ENCODE data around the gene RAPGEF5. TPM values are rescaled to one million over a fixed set of nuclear protein-coding genes. Genes with fewer than 3 reads are reported as not detected.

Gene RAPGEF5
- total RNA-seq, 1 donor from 2014 or later = 29.7 TPM

GRCh38 chr7:22234227-22234626, 122.7 kb downstream of the RAPGEF5 start:
- Histone ChIP-seq H3K9ac (ENCODE audit: low read depth in 1 of 3, low read length in 3 of 3) (no peak overlapping the region), H3K27ac (ENCODE audit: low read depth, low read length) (no peak overlapping the region), H3K9me3 (ENCODE audit: control insufficient read depth in 3 of 3, low read length in 3 of 3) (no peaks in the 10 kb centered on the region), H3K27me3 (ENCODE audit: control insufficient read depth in 3 of 3, insufficient read depth in 3 of 3, low read length in 3 of 3) (no peaks in the 10 kb centered on the region), H3K4me1 (ENCODE audit: control insufficient read depth in 3 of 3, insufficient read depth in 3 of 3, low read length in 3 of 3) (no peaks in the 10 kb centered on the region), H3K4me3 (ENCODE audit: low read length in 3 of 3) (no peak overlapping the region), H3K36me3 (ENCODE audit: control insufficient read depth in 3 of 3, insufficient read depth in 3 of 3, low read length in 3 of 3) (no peaks in the 10 kb centered on the region)

- Histone ChIP-seq H3K4me1 (ENCODE audit: control insufficient read depth in 3 of 3, insufficient read depth in 3 of 3, low read length in 3 of 3) (no peaks in the 10 kb centered on the region), H3K27ac (ENCODE audit: low read depth, low read length) (no peak overlapping the region), H3K36me3 (ENCODE audit: control insufficient read depth in 3 of 3, insufficient read depth in 3 of 3, low read length in 3 of 3) (no peaks in the 10 kb centered on the region), H3K4me3 (ENCODE audit: low read length in 3 of 3) (no peak overlapping the region), H3K9me3 (ENCODE audit: control insufficient read depth in 3 of 3, low read length in 3 of 3) (no peaks in the 10 kb centered on the region), H3K9ac (ENCODE audit: low read depth in 1 of 3, low read length in 3 of 3) (no peak overlapping the region), H3K27me3 (ENCODE audit: control insufficient read depth in 3 of 3, insufficient read depth in 3 of 3, low read length in 3 of 3) (no peaks in the 10 kb centered on the region)
Observed at GRCh38 chr7:22231806-22232205, 125.1 kb downstream of the RAPGEF5 start.

GRCh38 chr7:22231141-22231540, 125.8 kb downstream of the RAPGEF5 start:
- Histone ChIP-seq H3K27ac (ENCODE audit: low read depth, low read length) (no peak overlapping the region), H3K27me3 (ENCODE audit: control insufficient read depth in 3 of 3, insufficient read depth in 3 of 3, low read length in 3 of 3) (no peaks in the 10 kb centered on the region), H3K9me3 (ENCODE audit: control insufficient read depth in 3 of 3, low read length in 3 of 3) (no peaks in the 10 kb centered on the region), H3K4me3 (ENCODE audit: low read length in 3 of 3) (no peak overlapping the region), H3K4me1 (ENCODE audit: control insufficient read depth in 3 of 3, insufficient read depth in 3 of 3, low read length in 3 of 3) (no peaks in the 10 kb centered on the region), H3K9ac (ENCODE audit: low read depth in 1 of 3, low read length in 3 of 3) (no peak overlapping the region), H3K36me3 (ENCODE audit: control insufficient read depth in 3 of 3, insufficient read depth in 3 of 3, low read length in 3 of 3) (no peaks in the 10 kb centered on the region)

GRCh38 chr7:22230238-22230637, 126.7 kb downstream of the RAPGEF5 start:
- Histone ChIP-seq H3K27me3 (ENCODE audit: control insufficient read depth in 3 of 3, insufficient read depth in 3 of 3, low read length in 3 of 3) (no peaks in the 10 kb centered on the region), H3K9ac (ENCODE audit: low read depth in 1 of 3, low read length in 3 of 3) (no peak overlapping the region), H3K27ac (ENCODE audit: low read depth, low read length) (no peak overlapping the region), H3K36me3 (ENCODE audit: control insufficient read depth in 3 of 3, insufficient read depth in 3 of 3, low read length in 3 of 3) (no peaks in the 10 kb centered on the region), H3K9me3 (ENCODE audit: control insufficient read depth in 3 of 3, low read length in 3 of 3) (no peaks in the 10 kb centered on the region), H3K4me3 (ENCODE audit: low read length in 3 of 3) (no peak overlapping the region), H3K4me1 (ENCODE audit: control insufficient read depth in 3 of 3, insufficient read depth in 3 of 3, low read length in 3 of 3) (no peaks in the 10 kb centered on the region)

GRCh38 chr7:22229148-22229547, 127.8 kb downstream of the RAPGEF5 start:
- no peaks in the 10 kb centered on the region for H3K36me3 ChIP-seq (ENCODE audit: control insufficient read depth in 3 of 3, insufficient read depth in 3 of 3, low read length in 3 of 3)
- no peaks in the 10 kb centered on the region for H3K27me3 ChIP-seq (ENCODE audit: control insufficient read depth in 3 of 3, insufficient read depth in 3 of 3, low read length in 3 of 3)
- no peaks in the 10 kb centered on the region for H3K4me1 ChIP-seq (ENCODE audit: control insufficient read depth in 3 of 3, insufficient read depth in 3 of 3, low read length in 3 of 3)
- H3K4me3 ChIP-seq (ENCODE audit: low read length in 3 of 3) = no peak overlapping the region
- no peak overlapping the region for H3K9ac ChIP-seq (ENCODE audit: low read depth in 1 of 3, low read length in 3 of 3)
- no peaks in the 10 kb centered on the region for H3K9me3 ChIP-seq (ENCODE audit: control insufficient read depth in 3 of 3, low read length in 3 of 3)
- no peak overlapping the region for H3K27ac ChIP-seq (ENCODE audit: low read depth, low read length)

- no peak overlapping the region for H3K4me3 ChIP-seq (ENCODE audit: low read length in 3 of 3)
- no peaks in the 10 kb centered on the region for H3K27me3 ChIP-seq (ENCODE audit: control insufficient read depth in 3 of 3, insufficient read depth in 3 of 3, low read length in 3 of 3)
Observed at GRCh38 chr7:22223807-22224206, 133.1 kb downstream of the RAPGEF5 start.

GRCh38 chr7:22220941-22221340, 136.0 kb downstream of the RAPGEF5 start:
- peak overlapping the region; percentile 49 for H3K27ac ChIP-seq (ENCODE audit: low read depth, low read length)
- no peaks in the 10 kb centered on the region for H3K4me1 ChIP-seq (ENCODE audit: control insufficient read depth in 3 of 3, insufficient read depth in 3 of 3, low read length in 3 of 3)
- H3K4me3 ChIP-seq (ENCODE audit: low read length in 3 of 3) = no peak overlapping the region
- no peaks in the 10 kb centered on the region for H3K27me3 ChIP-seq (ENCODE audit: control insufficient read depth in 3 of 3, insufficient read depth in 3 of 3, low read length in 3 of 3)
- H3K9me3 ChIP-seq (ENCODE audit: control insufficient read depth in 3 of 3, low read length in 3 of 3) = no peaks in the 10 kb centered on the region
- no peak overlapping the region for H3K9ac ChIP-seq (ENCODE audit: low read depth in 1 of 3, low read length in 3 of 3)
- no peaks in the 10 kb centered on the region for H3K36me3 ChIP-seq (ENCODE audit: control insufficient read depth in 3 of 3, insufficient read depth in 3 of 3, low read length in 3 of 3)

More at GRCh38 chr7:22223807-22224206, 133.1 kb downstream of the RAPGEF5 start:
- H3K4me1 ChIP-seq (ENCODE audit: control insufficient read depth in 3 of 3, insufficient read depth in 3 of 3, low read length in 3 of 3) = no peaks in the 10 kb centered on the region
- no peaks in the 10 kb centered on the region for H3K9me3 ChIP-seq (ENCODE audit: control insufficient read depth in 3 of 3, low read length in 3 of 3)
- no peaks in the 10 kb centered on the region for H3K36me3 ChIP-seq (ENCODE audit: control insufficient read depth in 3 of 3, insufficient read depth in 3 of 3, low read length in 3 of 3)
- no peak overlapping the region for H3K9ac ChIP-seq (ENCODE audit: low read depth in 1 of 3, low read length in 3 of 3)
- no peak overlapping the region for H3K27ac ChIP-seq (ENCODE audit: low read depth, low read length)

GRCh38 chr7:22219739-22220493, 137.0 kb downstream of the RAPGEF5 start:
- H3K27me3 ChIP-seq (ENCODE audit: control insufficient read depth in 3 of 3, insufficient read depth in 3 of 3, low read length in 3 of 3) = no peaks in the 10 kb centered on the region
- H3K36me3 ChIP-seq (ENCODE audit: control insufficient read depth in 3 of 3, insufficient read depth in 3 of 3, low read length in 3 of 3) = no peaks in the 10 kb centered on the region
- H3K27ac ChIP-seq (ENCODE audit: low read depth, low read length) = peak overlapping the region; percentile 54
- H3K4me1 ChIP-seq (ENCODE audit: control insufficient read depth in 3 of 3, insufficient read depth in 3 of 3, low read length in 3 of 3) = no peaks in the 10 kb centered on the region
- peak overlapping the region; percentile 0 to 51 (median 37) for H3K4me3 ChIP-seq (ENCODE audit: low read length in 3 of 3)
- H3K9ac ChIP-seq (ENCODE audit: low read depth in 1 of 3, low read length in 3 of 3) = peak overlapping the region in 2 of 3 donors; percentile 11 to 35
- H3K9me3 ChIP-seq (ENCODE audit: control insufficient read depth in 3 of 3, low read length in 3 of 3) = no peaks in the 10 kb centered on the region

- H3K36me3 ChIP-seq (ENCODE audit: control insufficient read depth in 3 of 3, insufficient read depth in 3 of 3, low read length in 3 of 3) = no peaks in the 10 kb centered on the region
- H3K9me3 ChIP-seq (ENCODE audit: control insufficient read depth in 3 of 3, low read length in 3 of 3) = no peaks in the 10 kb centered on the region
- no peaks in the 10 kb centered on the region for H3K27me3 ChIP-seq (ENCODE audit: control insufficient read depth in 3 of 3, insufficient read depth in 3 of 3, low read length in 3 of 3)
- peak overlapping the region in 1 of 3 donors; percentile 20 for H3K9ac ChIP-seq (ENCODE audit: low read depth in 1 of 3, low read length in 3 of 3)
- H3K4me1 ChIP-seq (ENCODE audit: control insufficient read depth in 3 of 3, insufficient read depth in 3 of 3, low read length in 3 of 3) = peaks cover 0 to 5% (median 2%) of the 10 kb centered on the region in 3 donors
- peak overlapping the region; percentile 54 for H3K27ac ChIP-seq (ENCODE audit: low read depth, low read length)
- peak overlapping the region; percentile 0 to 51 (median 37) for H3K4me3 ChIP-seq (ENCODE audit: low read length in 3 of 3)
Observed at GRCh38 chr7:22219036-22219435, 137.9 kb downstream of the RAPGEF5 start.

- Histone ChIP-seq H3K27me3 (ENCODE audit: control insufficient read depth in 3 of 3, insufficient read depth in 3 of 3, low read length in 3 of 3) (no peaks in the 10 kb centered on the region), H3K27ac (ENCODE audit: low read depth, low read length) (no peak overlapping the region), H3K4me1 (ENCODE audit: control insufficient read depth in 3 of 3, insufficient read depth in 3 of 3, low read length in 3 of 3) (peaks cover 0 to 7% (median 4%) of the 10 kb centered on the region in 3 donors), H3K9ac (ENCODE audit: low read depth in 1 of 3, low read length in 3 of 3) (no peak overlapping the region), H3K36me3 (ENCODE audit: control insufficient read depth in 3 of 3, insufficient read depth in 3 of 3, low read length in 3 of 3) (no peaks in the 10 kb centered on the region), H3K4me3 (ENCODE audit: low read length in 3 of 3) (peak overlapping the region in 1 of 3 donors; percentile 17), H3K9me3 (ENCODE audit: control insufficient read depth in 3 of 3, low read length in 3 of 3) (no peaks in the 10 kb centered on the region)
Observed at GRCh38 chr7:22216832-22217475, 140.0 kb downstream of the RAPGEF5 start.

Measured in skeletal muscle tissue (tissue), 4 donors.